CD1c-positive myeloid dendritic cell (primary cell): ENCODE measurements around the gene MRTFA.
"Not testable (repeated sequence)": the region's sequence is repeated elsewhere in the genome, so short reads cannot be mapped to it uniquely, and the experiment has no call there.

ENCODE experiments used
- DNase-seq: peaks from one replicate; pipeline ENCODE4 v3.0.0-alpha.2; 2016; ENCODE audit errors: extremely low spot score

Gene MRTFA

DNA sequence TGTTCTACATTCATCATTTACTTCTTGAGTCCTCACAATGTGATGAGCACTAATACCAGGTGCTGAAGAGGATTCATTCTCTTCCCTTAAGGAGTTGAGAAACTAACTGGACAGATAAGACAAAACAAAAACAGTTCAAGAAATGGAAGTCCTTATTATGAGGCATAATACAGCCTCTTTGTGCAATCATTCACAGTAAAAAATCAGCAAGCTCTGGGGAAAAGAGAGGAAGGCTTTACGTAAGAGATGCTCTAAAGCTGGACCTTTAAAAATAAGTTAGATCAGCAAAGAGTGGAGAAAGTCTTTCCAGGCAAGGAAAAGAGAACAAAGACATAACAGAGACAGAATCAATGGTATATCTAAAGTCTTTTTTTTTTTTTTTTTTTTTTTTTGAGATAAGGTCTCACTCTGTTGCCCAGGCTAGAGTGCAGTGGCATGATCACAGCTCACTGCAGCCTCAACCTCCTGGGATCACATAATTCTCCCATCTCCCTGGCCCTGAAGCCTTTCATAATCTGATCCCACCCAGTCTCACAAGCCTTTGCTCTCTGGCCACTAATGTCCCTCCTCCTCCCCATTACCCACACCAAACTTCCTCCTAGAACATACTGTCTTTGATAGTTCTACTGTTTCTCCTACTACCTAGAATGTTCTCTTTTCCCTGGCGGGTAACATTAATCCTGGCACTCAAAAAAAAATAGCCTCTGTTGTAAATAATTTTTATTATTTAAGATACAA is 40.9 kb downstream of the MRTFA start:
- DNase-seq = no peak

DNA sequence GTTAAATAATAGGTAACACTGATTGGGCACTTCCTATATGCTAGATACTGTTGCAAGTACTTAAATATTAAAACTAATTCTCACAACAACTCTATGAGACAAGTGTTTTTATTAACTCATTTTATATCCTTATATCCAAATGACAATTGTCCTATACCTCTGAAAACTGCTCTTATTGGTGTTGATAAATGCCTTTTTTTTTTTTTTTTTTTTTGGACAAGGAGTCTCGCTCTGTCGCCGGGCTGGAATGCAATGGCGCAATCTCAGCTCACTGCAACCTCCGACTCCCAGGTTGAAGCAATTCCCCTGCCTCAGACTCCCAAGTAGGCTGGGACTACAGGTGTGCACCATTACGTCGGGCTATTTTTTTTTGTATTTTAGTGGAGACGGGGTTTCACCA is 41.6 kb downstream of the MRTFA start:
- no peak for DNase-seq

DNA sequence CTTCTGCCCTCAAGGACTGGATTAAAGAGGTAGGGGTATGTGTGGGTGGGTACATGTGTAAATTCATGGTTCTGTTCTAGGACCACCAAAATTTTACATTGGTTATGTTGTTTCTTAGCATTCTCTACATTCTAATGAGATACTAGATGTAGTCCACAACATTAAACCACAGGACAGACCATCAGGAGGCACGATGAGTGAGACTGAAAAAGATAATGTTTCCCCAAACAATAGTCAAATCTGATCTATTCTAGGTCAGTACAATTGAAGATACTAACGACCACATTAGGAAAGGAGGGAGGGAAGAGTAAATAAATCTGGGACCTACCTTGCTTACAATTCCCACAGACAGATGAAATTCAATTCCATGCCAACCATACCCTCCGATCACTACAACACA is 42.2 kb downstream of the MRTFA start:
- no peak for DNase-seq

DNA sequence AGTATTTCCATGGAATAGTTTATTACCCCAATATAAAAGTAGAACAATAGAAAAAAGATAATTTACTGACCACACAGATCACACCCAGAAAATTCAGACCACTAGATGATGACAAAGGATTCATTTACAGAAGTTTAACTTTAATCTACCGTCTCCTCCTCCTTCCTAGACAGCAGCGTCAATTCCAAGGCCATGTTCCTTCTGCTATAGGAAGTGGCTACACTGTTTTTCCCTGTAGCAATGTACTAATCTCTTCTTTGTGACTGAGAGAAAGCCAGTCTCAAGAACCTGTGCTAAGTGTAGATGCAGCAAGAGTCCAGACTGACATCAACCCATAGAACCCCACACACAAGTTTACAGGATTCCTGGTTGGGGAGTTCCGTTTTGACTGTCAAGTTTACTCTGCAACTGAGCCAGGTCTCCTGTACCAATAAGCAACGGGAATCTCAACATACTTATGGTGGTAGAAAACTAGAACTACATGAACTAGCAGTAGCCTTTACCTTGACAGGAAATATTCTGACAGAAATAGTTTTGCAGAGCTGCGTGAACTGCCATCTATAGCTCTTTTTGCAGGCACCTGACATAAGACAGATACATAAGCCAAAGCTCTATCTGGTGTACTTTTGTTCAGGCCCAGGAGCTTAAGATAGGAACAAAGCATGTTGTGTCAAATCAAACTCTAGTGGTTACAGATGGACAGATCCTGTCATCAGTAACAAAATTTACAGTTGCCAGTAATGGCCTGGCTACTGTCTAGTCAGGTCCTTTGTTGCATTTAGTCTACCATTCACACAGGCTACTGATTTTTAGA is 42.9 kb downstream of the MRTFA start:
- DNase-seq = no peak

DNA sequence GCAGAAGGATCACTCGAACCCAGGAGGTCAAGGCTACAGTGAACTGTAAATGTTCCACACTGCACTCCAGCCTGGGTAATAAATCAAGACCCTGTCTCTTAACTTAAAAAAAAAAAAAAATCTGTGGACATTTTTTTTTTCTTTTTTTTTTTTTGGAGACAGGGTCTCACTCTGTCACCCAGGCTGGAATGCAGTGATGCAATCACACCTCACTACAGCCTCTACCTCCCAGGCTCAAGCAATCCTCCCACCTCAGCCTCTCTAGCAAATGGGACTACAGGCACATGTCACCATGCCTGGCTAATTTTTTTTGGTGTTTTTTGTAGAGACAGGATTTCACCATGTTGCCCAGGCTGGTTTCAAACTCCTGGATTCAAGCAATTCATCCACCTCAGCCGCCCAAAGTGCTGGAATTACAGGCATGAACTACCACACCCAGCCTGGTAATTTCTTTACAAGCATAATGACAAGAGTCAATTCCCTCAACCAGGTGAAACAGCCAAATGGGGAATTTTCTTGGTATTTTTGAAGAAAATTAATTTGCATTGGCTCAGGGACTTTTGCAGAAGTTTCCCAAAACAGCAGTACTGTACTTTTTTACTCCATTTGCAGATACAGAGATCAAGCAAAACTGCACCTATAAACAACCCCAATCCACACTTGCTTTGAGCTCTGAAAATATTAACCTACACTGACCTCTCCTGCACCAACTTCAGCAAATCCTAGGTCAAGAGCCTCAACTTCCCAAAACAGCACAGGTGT is 44.0 kb downstream of the MRTFA start:
- DNase-seq = no peak

DNA sequence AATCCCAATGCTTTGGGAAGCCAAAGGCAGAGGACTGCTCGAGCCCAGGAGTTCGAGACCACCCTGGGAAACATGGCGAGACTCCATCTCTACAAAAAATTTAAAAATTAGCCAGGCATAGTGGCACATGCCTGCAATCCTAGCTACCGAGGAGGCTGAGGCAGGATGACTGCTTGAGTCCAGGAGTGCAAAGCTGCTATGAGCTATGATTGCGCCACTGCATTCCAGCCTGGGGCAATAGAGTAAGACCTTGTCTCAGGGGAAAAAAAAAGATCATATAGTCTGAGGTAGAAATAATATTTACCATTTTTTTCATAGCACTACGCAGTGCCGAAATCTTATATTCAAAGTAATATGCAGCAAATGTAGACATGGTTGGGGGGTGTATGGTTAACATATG is 47.8 kb downstream of the MRTFA start:
- DNase-seq = no peak

DNA sequence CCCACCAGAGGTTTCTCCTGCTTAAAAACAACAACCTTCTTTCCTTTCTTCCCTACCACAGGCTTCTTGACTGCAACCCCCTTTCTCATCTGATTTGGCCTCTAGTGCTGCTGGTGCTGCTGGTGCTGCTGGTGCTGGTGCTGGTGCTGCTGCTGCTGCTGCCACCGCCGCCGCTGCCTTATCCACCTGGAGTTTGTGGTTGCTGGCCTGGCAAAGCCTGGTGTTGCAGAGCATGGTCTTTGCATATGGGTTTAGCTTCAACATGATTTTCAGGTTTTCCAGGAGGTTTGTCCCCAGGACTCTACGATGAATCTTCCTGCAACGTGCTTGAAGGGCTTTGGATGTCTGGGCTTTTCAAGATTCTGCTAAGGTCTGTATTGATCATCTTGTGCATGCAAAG is 49.7 kb downstream of the MRTFA start:
- DNase-seq = no peak

DNA sequence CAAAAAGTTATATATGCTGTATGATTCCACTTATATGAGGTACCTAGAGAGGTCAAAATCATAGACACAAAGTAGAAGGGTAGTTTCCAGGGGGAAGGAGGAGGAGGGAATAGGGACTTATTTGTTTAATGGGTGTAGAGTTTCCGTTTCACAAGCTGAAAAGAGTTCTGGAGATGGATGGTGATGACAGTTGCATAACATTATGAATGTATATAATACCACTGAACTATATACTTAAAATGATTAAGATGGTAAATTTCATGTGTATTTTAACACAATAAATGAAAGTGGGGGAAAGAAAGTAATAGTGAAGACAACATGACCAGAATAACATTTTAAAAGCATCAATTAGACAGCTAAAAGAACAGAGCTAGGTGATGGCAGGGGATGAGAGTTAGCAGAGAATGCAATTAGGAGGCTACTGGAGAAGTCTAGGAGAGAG is 51.2 kb downstream of the MRTFA start:
- DNase-seq = no peak

DNA sequence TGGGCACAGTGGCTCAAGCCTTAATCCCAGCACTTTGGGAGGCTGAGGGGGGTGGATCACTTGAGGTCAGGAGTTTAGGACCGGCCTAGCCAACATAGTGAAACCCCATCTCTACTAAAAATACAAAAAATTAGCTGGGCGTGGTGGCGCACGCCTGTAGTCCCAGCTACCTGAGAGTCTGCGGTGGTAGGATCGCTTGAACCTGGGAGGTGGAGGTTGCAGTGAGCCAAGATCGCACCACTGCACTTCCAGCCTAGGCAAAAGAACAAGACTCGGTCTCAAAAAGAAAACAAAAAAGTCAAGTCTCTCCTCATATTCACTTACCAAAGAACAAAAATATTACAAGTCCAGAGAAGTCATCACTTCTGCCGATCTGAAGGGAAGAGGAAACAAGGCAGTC is 51.8 kb downstream of the MRTFA start:
- DNase-seq = not testable (repeated sequence)

DNA sequence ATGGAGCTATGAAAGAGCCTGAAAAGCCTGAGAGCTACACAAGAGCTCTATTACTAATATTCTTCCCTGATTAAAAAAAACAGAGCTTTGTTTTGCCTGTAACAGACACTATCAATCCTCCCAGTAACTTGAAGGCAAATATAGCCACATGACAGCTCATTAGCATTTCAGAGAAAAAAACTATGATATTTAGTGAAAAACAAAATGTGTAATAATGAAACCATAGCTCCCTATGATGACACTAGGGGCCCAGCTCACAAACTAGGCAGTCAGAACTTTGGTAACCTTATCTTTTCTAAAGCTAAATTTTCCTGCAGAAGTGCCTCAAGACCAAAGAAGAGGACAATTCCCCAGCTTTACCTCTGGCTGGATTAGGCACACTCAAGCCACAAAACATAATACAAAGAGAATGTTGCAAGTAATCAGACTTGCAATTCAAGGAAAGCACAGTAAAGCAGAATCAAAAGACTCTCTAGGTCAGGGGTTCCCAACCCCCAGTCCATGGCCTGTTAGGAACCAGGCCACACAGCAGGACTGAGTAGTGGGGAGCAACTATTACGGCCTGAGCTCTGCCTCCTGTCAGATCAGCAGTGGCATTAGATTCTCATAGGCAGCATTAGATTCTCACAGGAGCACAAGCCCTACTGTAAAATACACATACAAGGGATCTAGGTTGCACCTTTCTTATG is 53.3 kb downstream of the MRTFA start:
- DNase-seq = no peak

DNA sequence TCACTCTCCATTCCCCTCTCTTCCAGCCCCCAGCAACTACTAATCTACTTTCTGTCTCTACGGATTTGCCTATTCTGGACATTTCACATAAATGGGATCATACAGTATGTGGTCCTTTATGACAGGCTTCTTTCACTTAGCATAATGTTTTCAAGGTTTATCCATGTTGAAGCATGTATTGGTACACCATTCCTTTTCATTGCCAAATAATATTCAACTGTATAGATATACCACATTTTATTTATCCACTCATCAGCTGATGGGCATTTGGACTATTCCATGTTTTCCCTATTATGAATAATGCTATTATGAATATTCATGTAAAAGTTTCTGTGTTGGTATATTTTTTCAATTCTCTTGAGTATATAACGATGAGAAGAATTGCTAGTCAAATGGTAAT is 54.5 kb downstream of the MRTFA start:
- DNase-seq = no peak

DNA sequence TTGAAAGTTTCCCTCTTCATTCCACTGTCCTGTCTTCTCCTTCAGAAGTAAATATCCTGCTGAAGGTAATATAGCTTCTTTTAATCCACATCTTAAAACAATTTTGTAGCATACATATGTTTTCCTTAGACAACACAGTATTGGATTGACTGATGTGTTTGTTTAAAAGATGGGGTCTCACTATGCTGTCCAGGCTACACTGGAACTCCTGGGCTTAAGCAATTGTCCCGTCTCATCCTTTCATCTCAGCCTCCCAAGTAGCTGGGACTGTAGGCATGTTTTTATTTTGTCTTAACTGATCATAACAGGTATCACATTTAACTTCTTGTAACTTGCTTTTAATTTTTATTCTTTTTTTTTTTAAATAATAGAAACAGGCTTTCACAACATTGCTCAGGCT is 55.9 kb downstream of the MRTFA start:
- no peak for DNase-seq

DNA sequence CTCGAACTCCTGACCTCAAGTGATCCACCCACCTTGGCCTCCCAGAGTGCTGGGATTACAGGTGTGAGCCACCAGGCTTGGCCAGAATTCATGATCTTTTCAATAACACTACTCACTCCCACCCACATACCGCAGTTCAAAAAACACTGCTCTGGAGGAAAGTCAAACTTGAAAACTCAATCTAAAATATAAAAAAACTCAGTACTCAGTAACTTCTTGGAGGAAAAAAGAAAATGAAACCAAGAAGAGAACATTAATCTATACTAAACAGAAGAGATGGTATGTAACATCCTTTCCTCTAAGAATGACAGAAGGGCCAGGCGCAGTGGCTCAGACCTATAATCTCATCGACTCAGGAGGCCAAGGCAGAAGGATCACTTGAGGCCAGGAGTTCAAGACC is 58.3 kb downstream of the MRTFA start:
- no peak for DNase-seq

DNA sequence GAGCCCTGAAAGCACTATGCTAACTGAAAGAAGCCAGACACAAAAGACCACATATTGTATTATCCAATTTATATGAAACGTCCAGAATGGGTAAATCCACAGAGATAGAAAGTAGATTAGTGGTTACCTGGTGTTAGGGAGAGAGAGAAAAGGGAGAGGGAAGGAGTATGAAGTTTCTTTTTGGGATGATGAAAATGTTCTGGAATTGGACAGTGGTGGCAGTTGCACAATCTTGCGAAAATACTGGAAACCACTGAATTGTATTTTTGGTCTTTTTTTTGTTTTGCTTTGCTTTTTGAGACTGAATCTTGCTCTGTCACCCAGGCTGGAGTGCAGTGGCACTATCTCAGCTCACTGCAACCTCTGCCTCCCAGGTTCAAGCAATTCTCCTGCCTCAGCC is 63.5 kb downstream of the MRTFA start:
- no peak for DNase-seq

DNA sequence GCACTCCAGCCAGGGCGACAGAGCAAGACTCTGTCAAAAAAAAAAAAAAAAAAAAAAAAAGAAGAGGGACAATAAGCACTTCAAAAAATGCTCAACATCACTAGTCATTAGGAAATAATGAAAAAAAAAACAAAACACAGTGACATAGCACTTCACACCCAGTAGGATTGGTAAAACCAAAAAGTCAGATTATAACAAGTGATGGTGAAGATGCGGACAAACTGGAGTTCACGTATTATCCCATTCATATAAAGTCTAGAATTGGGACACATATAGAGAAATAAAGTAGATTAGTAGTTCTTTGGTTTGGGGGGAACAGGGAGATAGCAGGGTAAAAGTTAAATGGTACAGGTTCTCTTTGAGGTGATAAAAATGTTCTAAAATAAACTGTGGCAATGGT is 64.6 kb downstream of the MRTFA start:
- no peak for DNase-seq

DNA sequence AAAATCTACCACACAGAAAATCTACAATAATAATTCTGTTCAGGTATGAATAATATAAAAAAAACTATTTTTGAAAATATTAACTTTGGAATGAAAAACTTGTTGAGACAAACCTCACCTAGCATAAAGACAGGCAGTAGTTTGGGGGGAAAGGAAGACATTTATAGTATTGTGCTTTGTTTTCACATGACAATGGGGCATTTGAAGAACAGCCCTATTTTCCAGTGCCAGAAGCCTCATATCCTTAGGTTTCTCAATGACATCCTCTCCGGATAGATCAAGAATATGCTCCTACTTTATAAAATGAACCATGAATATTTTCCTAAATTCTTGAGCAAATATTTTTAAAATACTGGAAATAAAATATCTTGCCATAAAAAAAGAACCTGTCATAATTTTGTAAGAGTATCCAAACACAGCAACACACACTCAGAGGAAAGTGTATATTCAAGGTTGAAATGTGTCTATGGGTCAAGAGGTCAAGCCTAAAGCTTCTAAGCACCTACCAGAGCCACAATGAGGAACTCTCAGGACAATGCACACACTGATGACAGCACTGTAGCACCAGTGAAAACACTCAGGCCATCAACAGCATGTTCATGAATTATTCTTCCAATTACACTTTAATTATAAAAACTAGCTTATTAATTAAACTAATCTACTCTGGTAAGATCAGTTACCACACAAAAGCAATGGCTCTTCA is 68.7 kb downstream of the MRTFA start:
- no peak for DNase-seq

DNA sequence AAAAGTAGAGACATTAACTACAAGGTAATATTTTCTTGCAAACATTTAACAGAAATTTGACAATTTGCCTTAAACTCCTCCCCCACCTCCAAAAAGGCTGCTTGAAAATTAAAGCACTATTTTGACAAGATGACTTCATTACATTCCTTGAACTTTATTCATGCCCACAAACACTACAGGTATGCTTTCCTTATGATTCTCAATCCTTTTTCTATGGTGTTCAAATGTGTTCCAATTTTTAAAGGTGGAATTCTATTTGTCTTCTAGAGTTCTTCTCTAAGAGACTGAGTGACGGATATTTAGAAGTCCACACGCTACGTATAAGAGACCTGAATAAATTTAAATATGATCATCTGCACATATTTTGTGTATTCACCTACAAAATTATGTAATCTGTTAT is 69.4 kb downstream of the MRTFA start:
- no peak for DNase-seq

DNA sequence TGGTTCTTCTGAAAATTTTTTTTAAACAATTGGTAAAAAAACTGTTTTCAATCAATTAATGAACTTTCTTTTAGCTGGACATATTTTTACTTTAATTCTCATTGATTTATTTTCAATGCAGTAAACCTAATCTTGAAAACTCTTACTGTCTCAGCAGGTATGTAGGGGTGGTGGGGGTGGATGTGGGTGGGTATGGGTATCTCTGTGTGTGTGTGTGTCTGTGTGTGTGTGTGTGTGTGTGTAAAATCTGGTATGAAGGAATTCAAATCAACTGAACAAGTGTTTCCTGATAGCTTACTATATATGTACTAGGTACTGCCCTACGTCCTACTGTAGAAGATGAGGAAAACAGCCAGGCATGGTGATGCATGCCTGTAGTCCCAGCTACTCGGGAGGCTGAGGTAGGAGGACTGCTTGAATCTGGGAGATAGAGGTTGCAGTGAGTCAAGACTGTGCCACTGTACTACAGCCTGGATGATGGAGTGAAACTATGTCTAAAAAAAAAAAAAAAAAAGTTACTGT is 75.5 kb downstream of the MRTFA start:
- no peak for DNase-seq

DNA sequence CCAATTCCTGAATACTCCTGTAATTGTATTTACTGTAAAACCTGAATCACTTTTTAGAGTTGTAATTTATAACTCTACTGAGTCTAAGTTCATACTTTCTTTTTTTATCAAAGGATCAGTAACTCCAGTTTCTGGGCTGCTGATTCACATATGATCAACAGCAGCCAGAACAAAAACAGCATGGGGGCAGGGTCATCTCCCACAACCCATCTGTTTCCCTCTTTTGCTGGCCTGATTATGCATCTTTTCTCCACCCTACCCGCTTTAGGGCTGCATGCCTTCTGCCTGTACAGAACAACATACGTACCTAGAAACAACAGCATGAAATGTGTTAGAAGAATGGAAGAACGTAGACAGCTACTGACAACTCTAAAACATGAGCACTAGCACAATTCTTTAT is 76.0 kb downstream of the MRTFA start:
- no peak for DNase-seq

DNA sequence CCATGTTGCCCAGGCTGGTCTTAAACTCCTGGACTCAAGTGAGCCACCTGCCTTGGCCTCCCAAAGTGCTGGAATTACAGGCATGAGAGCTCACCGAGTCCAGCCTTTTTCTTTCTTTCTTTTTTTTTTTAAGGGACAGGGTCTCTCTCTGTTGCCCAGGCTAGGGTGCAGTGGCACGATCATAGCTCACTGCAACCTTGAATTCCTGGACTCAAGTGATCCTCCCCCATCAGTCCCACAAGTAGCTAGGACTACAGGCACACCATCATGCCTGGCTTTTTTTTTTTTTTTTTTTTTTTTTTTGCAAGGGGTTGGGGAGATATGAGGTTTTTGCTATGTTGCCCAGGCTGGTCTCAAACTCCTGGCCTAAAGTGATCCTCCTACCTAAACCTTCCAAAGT is 78.5 kb downstream of the MRTFA start:
- DNase-seq = no peak

DNA sequence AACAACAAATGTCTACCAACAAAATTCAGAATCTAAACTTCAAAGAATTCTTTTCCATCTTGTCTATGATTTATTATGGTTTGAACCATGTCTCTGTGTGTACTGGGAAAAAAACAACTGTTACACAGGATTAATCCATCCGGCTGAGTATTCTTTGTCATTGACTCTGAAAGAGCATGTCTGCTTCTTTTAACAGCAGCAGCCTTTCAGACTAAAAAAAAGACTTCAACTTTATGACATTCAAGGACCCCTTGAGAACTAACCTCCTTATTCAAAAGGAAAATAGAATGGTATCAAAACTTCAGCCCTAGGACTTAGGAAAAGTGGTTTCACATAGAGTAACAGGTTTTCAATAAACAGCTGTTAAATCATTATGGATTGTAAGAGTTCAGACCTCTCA is 79.9 kb downstream of the MRTFA start:
- DNase-seq = no peak
